ENCODE results near the gene LRRC8C. TPM values are rescaled to one million over a fixed set of nuclear protein-coding genes. Genes with fewer than 3 reads are reported as not detected.

LRRC8C gene
- total RNA-seq, 1 donor = 2.2 TPM

- Histone ChIP-seq H3K27me3 (ENCODE audit: insufficient read depth, low read length) (no peaks in the 10 kb centered on the region), H3K79me2 (ENCODE audit: insufficient read depth, low read length) (no peaks in the 10 kb centered on the region), H4K20me1 (ENCODE audit: insufficient read depth, low read length) (no peaks in the 10 kb centered on the region), H3K4me2 (ENCODE audit: insufficient read depth, low read length) (no peak overlapping the region), H3K27ac (ENCODE audit: low read depth, low read length) (no peak overlapping the region), H3K36me3 (ENCODE audit: insufficient read depth, low read length) (no peaks in the 10 kb centered on the region), H2AFZ (ENCODE audit: low read length) (no peak overlapping the region), H3K4me3 (ENCODE audit: insufficient read depth, low read length) (no peak overlapping the region), H3K9me3 (ENCODE audit: low read depth, low read length) (no peaks in the 10 kb centered on the region), H3K4me1 (ENCODE audit: insufficient read depth, low read length) (peaks cover 24% of the 10 kb centered on the region)
- no peak for TF ChIP-seq CTCF (IDR thresholded peaks at IDR 0.05; ENCODE audit: extremely low read depth, low read depth, low read length)
- no peak for DNase-seq (ENCODE audit: insufficient read length, low spot score, missing footprints)
Measured at GRCh38 chr1:89720839-89721238, 87.9 kb downstream of the LRRC8C start.

- Histone ChIP-seq H2AFZ (ENCODE audit: low read length) (no peak overlapping the region), H3K27ac (ENCODE audit: low read depth, low read length) (no peak overlapping the region), H3K27me3 (ENCODE audit: insufficient read depth, low read length) (no peaks in the 10 kb centered on the region), H3K4me2 (ENCODE audit: insufficient read depth, low read length) (no peak overlapping the region), H3K36me3 (ENCODE audit: insufficient read depth, low read length) (no peaks in the 10 kb centered on the region), H3K9me3 (ENCODE audit: low read depth, low read length) (no peaks in the 10 kb centered on the region), H4K20me1 (ENCODE audit: insufficient read depth, low read length) (no peaks in the 10 kb centered on the region), H3K79me2 (ENCODE audit: insufficient read depth, low read length) (no peaks in the 10 kb centered on the region), H3K4me3 (ENCODE audit: insufficient read depth, low read length) (no peak overlapping the region), H3K4me1 (ENCODE audit: insufficient read depth, low read length) (peaks cover 24% of the 10 kb centered on the region)
- TF ChIP-seq CTCF (IDR thresholded peaks at IDR 0.05; ENCODE audit: extremely low read depth, low read depth, low read length) = no peak
- no peak for DNase-seq (ENCODE audit: insufficient read length, low spot score, missing footprints)
Measured at GRCh38 chr1:89721351-89721750, 88.4 kb downstream of the LRRC8C start.

GRCh38 chr1:89723144-89723543 is 90.2 kb downstream of the LRRC8C start:
- no peaks in the 10 kb centered on the region for H3K36me3 ChIP-seq (ENCODE audit: insufficient read depth, low read length)
- no peak overlapping the region for H2AFZ ChIP-seq (ENCODE audit: low read length)
- no peaks in the 10 kb centered on the region for H3K79me2 ChIP-seq (ENCODE audit: insufficient read depth, low read length)
- H3K4me1 ChIP-seq (ENCODE audit: insufficient read depth, low read length) = peaks cover 24% of the 10 kb centered on the region
- no peaks in the 10 kb centered on the region for H3K9me3 ChIP-seq (ENCODE audit: low read depth, low read length)
- no peak overlapping the region for H3K4me3 ChIP-seq (ENCODE audit: insufficient read depth, low read length)
- H3K27ac ChIP-seq (ENCODE audit: low read depth, low read length) = no peak overlapping the region
- no peak for TF ChIP-seq CTCF (IDR thresholded peaks at IDR 0.05; ENCODE audit: extremely low read depth, low read depth, low read length)
- H3K27me3 ChIP-seq (ENCODE audit: insufficient read depth, low read length) = no peaks in the 10 kb centered on the region
- no peak overlapping the region for H3K4me2 ChIP-seq (ENCODE audit: insufficient read depth, low read length)
- H4K20me1 ChIP-seq (ENCODE audit: insufficient read depth, low read length) = no peaks in the 10 kb centered on the region
- no peak for DNase-seq (ENCODE audit: insufficient read length, low spot score, missing footprints)

GRCh38 chr1:89723863-89724262 is 90.9 kb downstream of the LRRC8C start:
- no peaks in the 10 kb centered on the region for H4K20me1 ChIP-seq (ENCODE audit: insufficient read depth, low read length)
- peak overlapping the region; percentile 84 for H3K27ac ChIP-seq (ENCODE audit: low read depth, low read length)
- no peak overlapping the region for H2AFZ ChIP-seq (ENCODE audit: low read length)
- no peaks in the 10 kb centered on the region for H3K79me2 ChIP-seq (ENCODE audit: insufficient read depth, low read length)
- H3K4me1 ChIP-seq (ENCODE audit: insufficient read depth, low read length) = peaks cover 29% of the 10 kb centered on the region
- DNase-seq (ENCODE audit: insufficient read length, low spot score, missing footprints) = no peak
- no peak overlapping the region for H3K4me2 ChIP-seq (ENCODE audit: insufficient read depth, low read length)
- no peak overlapping the region for H3K4me3 ChIP-seq (ENCODE audit: insufficient read depth, low read length)
- H3K36me3 ChIP-seq (ENCODE audit: insufficient read depth, low read length) = no peaks in the 10 kb centered on the region
- H3K27me3 ChIP-seq (ENCODE audit: insufficient read depth, low read length) = no peaks in the 10 kb centered on the region
- no peak for TF ChIP-seq CTCF (IDR thresholded peaks at IDR 0.05; ENCODE audit: extremely low read depth, low read depth, low read length)
- H3K9me3 ChIP-seq (ENCODE audit: low read depth, low read length) = no peaks in the 10 kb centered on the region

All from osteoblast (primary cell).